SU-DHL-6 (cell line): ENCODE measurements around the gene KIF18A.

Experiments used
- H2AFZ ChIP-seq: fragments of 200-600 bp; sonication (generic); 2 replicates; pipeline ENCODE4 v1.6.1; 2014; ENCODE audit warnings: low read depth, mild to moderate bottlenecking, moderate library complexity, mixed read lengths, antibody characterized with exemption, low read length; ENCODE audit not compliant: severe bottlenecking
- H3F3A ChIP-seq: fragments of 200-600 bp; shearing (Covaris generic); 2 replicates; pipeline ENCODE4 v1.6.0; 2016; ENCODE audit warnings: antibody characterized with exemption, mild to moderate bottlenecking; ENCODE audit not compliant: insufficient read depth
- H3K27ac ChIP-seq: fragments of 200-600 bp; sonication (generic); 2 replicates; pipeline ENCODE4 v1.5.1; 2016; ENCODE audit warnings: low read depth, mild to moderate bottlenecking, low read length, moderate library complexity, mixed read lengths
- H3K27me3 ChIP-seq: fragments of 200-600 bp; sonication (generic), shearing (Covaris generic); 2 replicates; pipeline ENCODE4 v1.6.0; 2014; ENCODE audit warnings: mild to moderate bottlenecking, low read length
- H3K36me3 ChIP-seq: fragments of 200-600 bp; sonication (generic); 2 replicates; pipeline ENCODE4 v1.6.1; 2014; ENCODE audit warnings: mild to moderate bottlenecking, low read length, mixed read lengths
- H3K4me2 ChIP-seq: fragments of 300-600, 200-600 bp; shearing (Covaris generic), sonication (generic); 2 replicates; pipeline ENCODE4 v1.6.0; 2014; ENCODE audit warnings: low read length, low read depth, mild to moderate bottlenecking; ENCODE audit not compliant: poor library complexity, severe bottlenecking
- H3K4me3 ChIP-seq: fragments of 200-600 bp; sonication (generic); 2 replicates; pipeline ENCODE4 v1.5.1; 2014; ENCODE audit warnings: antibody characterized with exemption, low read length, mild to moderate bottlenecking, mixed read lengths; ENCODE audit not compliant: insufficient read depth, poor library complexity, severe bottlenecking
- H3K79me2 ChIP-seq: fragments of 200-600 bp; sonication (generic); 2 replicates; pipeline ENCODE4 v1.6.1; 2014; ENCODE audit warnings: mild to moderate bottlenecking, low read length, moderate library complexity; ENCODE audit not compliant: insufficient read depth
- H3K9ac ChIP-seq: fragments of 200-600 bp; sonication (generic); 2 replicates; pipeline ENCODE4 v1.7.0; 2014; ENCODE audit warnings: mild to moderate bottlenecking, low read length
- H3K9me2 ChIP-seq: fragments of 200-600 bp; sonication (generic); replicated peaks from 2 replicates; pipeline ENCODE4 v1.6.1; 2014; ENCODE audit warnings: low read length; ENCODE audit not compliant: insufficient read depth
- H3K9me3 ChIP-seq: fragments of 200-600 bp; sonication (generic); 2 replicates; pipeline ENCODE4 v1.6.1; 2014; ENCODE audit warnings: low read length, mixed read lengths; ENCODE audit not compliant: insufficient read depth
- H4K20me1 ChIP-seq: fragments of 200-600 bp; sonication (generic); 2 replicates; pipeline ENCODE4 v1.6.1; 2014; ENCODE audit warnings: low read depth, mild to moderate bottlenecking, antibody characterized with exemption, low read length, moderate library complexity, mixed read lengths
- CTCF ChIP-seq: fragments of 200-600 bp; sonication (generic); IDR thresholded peaks from one replicate; pipeline ENCODE4 v1.5.1; 2017; ENCODE audit warnings: antibody characterized with exemption, mild to moderate bottlenecking, low read length, moderate library complexity; ENCODE audit not compliant: insufficient read depth, poor library complexity, severe bottlenecking
- EZH2phosphoT487 ChIP-seq: fragments of 200-600 bp; sonication (generic), shearing (Covaris generic); conservative IDR thresholded peaks from 2 replicates; pipeline ENCODE4 v1.6.1; 2018; ENCODE audit warnings: mild to moderate bottlenecking, antibody characterized with exemption, low read length, moderate library complexity, mixed read lengths

KIF18A gene

GRCh38 chr11:28133146-28133545 is 25.2 kb upstream of the KIF18A start:
- H3K9me3 ChIP-seq, result peaks cover 41% of the 10 kb centered on the region; the same call in 1 of the 2 replicates
- no peak overlapping the region for H3K27ac ChIP-seq
- no peaks in the 10 kb centered on the region for H3K9me2 ChIP-seq
- no peak for TF ChIP-seq EZH2phosphoT487
- TF ChIP-seq CTCF, result no peak
- no peak overlapping the region for H3K9ac ChIP-seq
- H3K79me2 ChIP-seq, result no peaks in the 10 kb centered on the region
- H3K4me2 ChIP-seq, result no peak overlapping the region
- H3K27me3 ChIP-seq, result no peaks in the 10 kb centered on the region
- H3F3A ChIP-seq, result no peaks in the 10 kb centered on the region
- H4K20me1 ChIP-seq, result no peaks in the 10 kb centered on the region
- H3K36me3 ChIP-seq, result peaks cover 39% of the 10 kb centered on the region
- no peak overlapping the region for H3K4me3 ChIP-seq
- H2AFZ ChIP-seq, result no peak overlapping the region

GRCh38 chr11:28132548-28132947 is 24.6 kb upstream of the KIF18A start:
- Histone ChIP-seq H3K4me2 (no peak overlapping the region), H3K4me3 (no peak overlapping the region), H3K36me3 (peaks cover 33% of the 10 kb centered on the region), H3K27me3 (no peaks in the 10 kb centered on the region), H3K9ac (no peak overlapping the region), H3F3A (no peaks in the 10 kb centered on the region), H2AFZ (no peak overlapping the region), H3K79me2 (no peaks in the 10 kb centered on the region), H3K27ac (no peak overlapping the region), H3K9me3 (peaks cover 35% of the 10 kb centered on the region; the same call in 1 of the 2 replicates), H4K20me1 (no peaks in the 10 kb centered on the region), H3K9me2 (no peaks in the 10 kb centered on the region)
- TF ChIP-seq CTCF, result no peak

- H3K9me2 ChIP-seq, result no peaks in the 10 kb centered on the region
- peaks cover 3% of the 10 kb centered on the region; the same call in 1 of the 2 replicates for H3F3A ChIP-seq
- no peaks in the 10 kb centered on the region for H3K27me3 ChIP-seq
- no peak overlapping the region for H3K4me3 ChIP-seq
- peaks cover 14% of the 10 kb centered on the region; the same call in 1 of the 2 replicates for H3K36me3 ChIP-seq
- no peak for TF ChIP-seq CTCF
- no peak for TF ChIP-seq EZH2phosphoT487
- H3K9me3 ChIP-seq, result no peaks in the 10 kb centered on the region
- peaks cover 21% of the 10 kb centered on the region for H3K79me2 ChIP-seq
- H4K20me1 ChIP-seq, result 0 out of 2 replicates have a peak, but pooled peaks cover 1% of the 10 kb centered on the region
- no peak overlapping the region for H2AFZ ChIP-seq
- no peak overlapping the region for H3K9ac ChIP-seq
- H3K4me2 ChIP-seq, result no peak overlapping the region
- no peak overlapping the region for H3K27ac ChIP-seq
Measured at GRCh38 chr11:28123151-28123581, 15.2 kb upstream of the KIF18A start.

- H3K4me2 ChIP-seq, result no peak overlapping the region
- no peaks in the 10 kb centered on the region for H3K27me3 ChIP-seq
- TF ChIP-seq EZH2phosphoT487 (no peak), CTCF (no peak)
- no peak overlapping the region for H3K9ac ChIP-seq
- H4K20me1 ChIP-seq, result 0 out of 2 replicates have a peak, but pooled peaks cover 6% of the 10 kb centered on the region
- peaks cover 11% of the 10 kb centered on the region; the same call in 1 of the 2 replicates for H3K36me3 ChIP-seq
- H3K9me2 ChIP-seq, result no peaks in the 10 kb centered on the region
- no peak overlapping the region for H3K27ac ChIP-seq
- no peaks in the 10 kb centered on the region for H3K9me3 ChIP-seq
- H3K79me2 ChIP-seq, result peaks cover 44% of the 10 kb centered on the region
- no peak overlapping the region for H3K4me3 ChIP-seq
- no peak overlapping the region for H2AFZ ChIP-seq
- peaks cover 7% of the 10 kb centered on the region; the same call in 1 of the 2 replicates for H3F3A ChIP-seq
Measured at GRCh38 chr11:28117712-28118111, 9.8 kb upstream of the KIF18A start.
